GM19099 (cell line): ENCODE data around the gene OR6C2.

Source experiments
- POLR2A ChIP-seq: IDR thresholded peaks from 3 replicates; pipeline ENCODE4 v1.6.1; 2011; ENCODE audit warnings: low read depth; ENCODE audit not compliant: insufficient read length; ENCODE audit errors: extremely low read depth

OR6C2 gene

GRCh38 chr12:55443776-55444175 is at the start of gene OR6C2:
TSS of gene OR6C2 (plus strand) at chr12:55444076. CDS start at chr12:55452214, 8,138 bp downstream.
- TF ChIP-seq POLR2A, result no peak

- no peak for TF ChIP-seq POLR2A
These were observed 47.5 kb upstream of the OR6C2 start for GRCh38 chr12:55396326-55396725.

GRCh38 chr12:55400229-55400628 is 43.6 kb upstream of the OR6C2 start, which contains the start of gene OR6C65:
TSS of gene OR6C65 (plus strand) at chr12:55400529. CDS start at chr12:55400529, 0 bp downstream.
- no peak for TF ChIP-seq POLR2A

- TF ChIP-seq POLR2A, result no peak
These were observed 36.0 kb upstream of the OR6C2 start for GRCh38 chr12:55407866-55408265.

GRCh38 chr12:55416961-55417360 is 26.9 kb upstream of the OR6C2 start:
- TF ChIP-seq POLR2A, result no peak

GRCh38 chr12:55420307-55420962 is 23.4 kb upstream of the OR6C2 start:
- no peak for TF ChIP-seq POLR2A

- TF ChIP-seq POLR2A, result no peak
These were observed 17.9 kb upstream of the OR6C2 start, which contains the start of gene OR6C76 for GRCh38 chr12:55425954-55426353. TSS of gene OR6C76 (plus strand) at chr12:55426254. CDS start at chr12:55426254, 0 bp downstream.

GRCh38 chr12:55428331-55429243 is 15.3 kb upstream of the OR6C2 start:
- no peak for TF ChIP-seq POLR2A

GRCh38 chr12:55445357-55445756 is 1.5 kb downstream of the OR6C2 start:
- no peak for TF ChIP-seq POLR2A

GRCh38 chr12:55446326-55446725 is 2.5 kb downstream of the OR6C2 start:
- no peak for TF ChIP-seq POLR2A

- no peak for TF ChIP-seq POLR2A
These were observed 4.9 kb downstream of the OR6C2 start for GRCh38 chr12:55448825-55449224.

- TF ChIP-seq POLR2A, result no peak
These were observed 24.0 kb downstream of the OR6C2 start for GRCh38 chr12:55467836-55468235.

- TF ChIP-seq POLR2A, result no peak
These were observed 25.4 kb downstream of the OR6C2 start for GRCh38 chr12:55469291-55469690.

- TF ChIP-seq POLR2A, result no peak
These were observed 26.4 kb downstream of the OR6C2 start, which contains the start of gene OR6C70 for GRCh38 chr12:55470088-55470829. TSS of gene OR6C70 (minus strand) at chr12:55470138. CDS start at chr12:55470138, 0 bp downstream.

GRCh38 chr12:55472264-55472663 is 28.4 kb downstream of the OR6C2 start:
- no peak for TF ChIP-seq POLR2A
